Ectodermal cell (in vitro differentiated cells): ENCODE data around the gene KIF25.

Experiments
- H3K27ac ChIP-seq: 2 replicates; pipeline ENCODE4 v1.7.0; 2013; ENCODE audit warnings: mild to moderate bottlenecking, low read depth, low read length; ENCODE audit not compliant: insufficient read depth, poor library complexity, severe bottlenecking
- H3K27me3 ChIP-seq: 2 replicates; pipeline ENCODE4 v1.7.0; 2013; ENCODE audit warnings: mild to moderate bottlenecking, low read length; ENCODE audit not compliant: insufficient read depth, control insufficient read depth, poor library complexity, severe bottlenecking
- H3K36me3 ChIP-seq: one replicate; pipeline ENCODE4 v1.7.0; 2013; ENCODE audit warnings: low read length; ENCODE audit not compliant: control insufficient read depth, insufficient read depth
- H3K4me1 ChIP-seq: one replicate; pipeline ENCODE4 v1.7.0; 2013; ENCODE audit warnings: low read length; ENCODE audit not compliant: control insufficient read depth, insufficient read depth
- H3K4me3 ChIP-seq: 2 replicates; pipeline ENCODE4 v1.7.0; 2013; ENCODE audit warnings: low read depth, low read length, control low read depth; ENCODE audit not compliant: insufficient read depth
- H3K9me3 ChIP-seq: 2 replicates; pipeline ENCODE4 v1.7.0; 2013; ENCODE audit warnings: mild to moderate bottlenecking, low read length, moderate library complexity; ENCODE audit not compliant: control insufficient read depth
- WGBS, 2 experiments: methylation state at CpG; one replicate each; pipeline ENCODE4 v1.1.7; 2013; ENCODE audit warnings: missing lambda C conversion rate in 2 of 2; 5-methylcytosine and 5-hydroxymethylcytosine counted together

Gene KIF25

DNA sequence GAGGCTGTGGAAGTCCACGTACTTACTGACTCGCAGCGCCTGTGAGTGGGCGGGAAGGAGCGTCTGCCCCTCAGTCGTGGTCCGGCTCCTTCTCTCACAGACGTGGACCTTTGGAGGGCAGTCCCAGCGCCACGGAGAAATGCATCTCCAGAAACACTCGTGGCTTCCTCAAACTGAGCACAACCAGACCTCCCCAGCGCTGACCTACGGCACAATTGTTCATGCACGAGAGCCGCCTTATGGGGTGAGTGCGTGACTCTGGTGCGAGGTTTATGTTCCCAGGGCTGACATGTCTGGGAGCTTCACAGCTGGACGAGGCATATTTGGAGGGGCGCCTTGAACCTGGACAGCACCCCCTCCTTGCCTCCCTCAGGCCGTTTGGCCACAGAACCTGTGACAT, 51.8 kb downstream of the KIF25 start:
- H3K9me3 ChIP-seq, result no peaks in the 10 kb centered on the region
- WGBS, 2 experiments, result 96% methylated on average over 19 to 20 of the region's 20 CpGs
- no peak overlapping the region for H3K27ac ChIP-seq
- H3K36me3 ChIP-seq, result no peaks in the 10 kb centered on the region
- no peaks in the 10 kb centered on the region for H3K27me3 ChIP-seq
- no peaks in the 10 kb centered on the region for H3K4me1 ChIP-seq
- no peak overlapping the region for H3K4me3 ChIP-seq

DNA sequence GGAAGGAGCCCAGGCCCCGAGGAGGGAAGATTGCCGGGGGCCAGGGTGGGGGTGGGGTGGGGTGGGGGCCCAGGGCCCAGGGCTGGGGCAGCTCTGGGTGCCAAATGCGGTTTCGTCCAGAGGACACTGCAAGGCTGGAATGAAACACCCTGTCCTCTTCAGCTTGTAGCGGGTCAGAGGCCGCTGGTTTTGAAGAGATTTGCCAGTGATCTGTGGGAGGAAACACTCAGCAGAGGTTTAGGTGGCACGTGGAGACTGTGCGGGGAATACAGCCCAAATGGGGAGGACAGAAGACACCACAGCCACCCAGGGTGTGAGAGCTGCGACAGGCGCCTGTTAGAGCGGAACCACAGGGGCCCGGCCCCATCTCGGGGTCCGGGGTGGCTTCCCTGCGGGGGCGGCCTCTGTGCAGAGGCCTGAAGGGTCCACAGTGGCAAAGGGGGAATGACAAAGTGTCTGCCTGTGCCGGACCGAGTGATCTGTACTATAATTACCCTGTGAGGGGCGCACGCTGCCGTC, 52.3 kb downstream of the KIF25 start:
- H3K36me3 ChIP-seq, result no peaks in the 10 kb centered on the region
- H3K27me3 ChIP-seq, result no peaks in the 10 kb centered on the region
- H3K4me3 ChIP-seq, result no peak overlapping the region
- no peaks in the 10 kb centered on the region for H3K4me1 ChIP-seq
- 93 to 95% methylated on average over 20 to 21 of the region's 21 CpGs for WGBS, 2 experiments
- H3K27ac ChIP-seq, result no peak overlapping the region
- H3K9me3 ChIP-seq, result no peaks in the 10 kb centered on the region

DNA sequence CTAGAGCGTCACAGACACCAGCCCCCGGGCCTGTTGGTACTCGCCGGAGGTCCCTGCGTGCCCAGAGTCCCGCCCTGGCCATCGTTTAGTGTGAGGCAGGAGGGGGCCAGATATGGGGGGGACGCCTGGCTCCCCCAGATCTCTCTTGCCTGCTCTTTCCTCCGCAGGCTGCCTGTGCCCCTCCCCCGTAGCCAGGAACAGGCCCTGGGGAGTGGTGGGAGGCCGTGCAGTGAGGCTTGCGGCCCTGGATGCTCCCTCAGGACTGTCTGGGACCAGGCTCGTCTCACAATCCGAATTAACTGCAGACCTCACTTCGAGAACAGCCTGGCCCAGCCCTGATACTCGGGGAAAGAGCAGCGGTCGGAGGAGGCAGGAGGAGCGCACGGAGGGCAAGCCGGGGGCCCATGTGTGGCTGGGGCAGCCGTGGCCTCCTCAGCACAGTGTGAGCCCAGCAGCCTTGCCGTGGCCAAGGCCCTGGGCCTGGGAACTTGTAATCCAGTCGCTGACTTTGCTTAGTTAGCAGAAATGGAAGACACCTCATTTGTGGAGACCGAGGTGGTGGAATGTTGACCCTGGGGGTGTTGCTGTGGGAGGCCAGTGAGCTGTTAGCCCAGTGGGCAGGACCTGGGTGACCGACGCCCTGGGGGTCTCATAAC, 52.9 kb downstream of the KIF25 start:
- H3K4me3 ChIP-seq, result no peak overlapping the region
- no peaks in the 10 kb centered on the region for H3K36me3 ChIP-seq
- no peaks in the 10 kb centered on the region for H3K4me1 ChIP-seq
- no peaks in the 10 kb centered on the region for H3K9me3 ChIP-seq
- WGBS, 2 experiments, result 92 to 93% methylated on average over 27 of the region's 27 CpGs
- no peak overlapping the region for H3K27ac ChIP-seq
- H3K27me3 ChIP-seq, result no peaks in the 10 kb centered on the region

DNA sequence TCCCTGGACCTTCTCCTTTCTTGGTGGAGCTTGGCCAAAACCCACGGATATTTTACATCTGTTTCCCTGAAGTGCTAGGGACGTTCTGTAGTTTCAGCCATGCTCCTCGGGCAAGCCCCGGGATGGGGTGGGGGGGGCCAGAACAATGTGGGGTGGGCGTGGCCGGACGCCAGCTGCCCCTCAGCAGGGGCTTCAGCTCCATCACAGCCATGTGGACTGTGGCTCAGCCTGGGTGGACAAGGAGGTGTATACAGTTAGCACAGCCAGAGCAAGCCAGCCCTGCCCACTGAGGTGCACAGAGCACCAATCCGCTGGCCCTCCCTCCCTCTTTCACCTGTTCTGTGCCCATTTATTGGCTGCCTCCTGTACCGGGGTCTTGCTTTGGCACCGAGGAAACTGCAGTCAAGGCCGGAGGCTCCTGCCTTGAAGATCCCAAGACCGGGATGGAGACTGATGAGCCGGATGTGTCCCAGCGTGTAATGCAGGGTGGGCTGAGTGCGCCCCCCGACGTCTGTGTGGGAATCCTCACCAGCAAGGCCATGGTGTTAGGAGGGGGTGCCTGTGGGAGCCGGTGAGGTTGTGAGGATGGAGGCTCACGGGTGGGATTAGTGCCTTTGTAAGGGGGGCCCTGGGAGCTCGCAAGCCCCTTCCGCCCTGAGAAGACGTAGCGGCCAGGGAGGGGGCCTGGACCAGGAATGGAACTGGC, 53.6 kb downstream of the KIF25 start:
- no peaks in the 10 kb centered on the region for H3K27me3 ChIP-seq
- no peaks in the 10 kb centered on the region for H3K36me3 ChIP-seq
- H3K4me1 ChIP-seq, result no peaks in the 10 kb centered on the region
- no peaks in the 10 kb centered on the region for H3K9me3 ChIP-seq
- 81 to 86% methylated on average over 23 of the region's 23 CpGs for WGBS, 2 experiments
- no peak overlapping the region for H3K27ac ChIP-seq
- no peak overlapping the region for H3K4me3 ChIP-seq

DNA sequence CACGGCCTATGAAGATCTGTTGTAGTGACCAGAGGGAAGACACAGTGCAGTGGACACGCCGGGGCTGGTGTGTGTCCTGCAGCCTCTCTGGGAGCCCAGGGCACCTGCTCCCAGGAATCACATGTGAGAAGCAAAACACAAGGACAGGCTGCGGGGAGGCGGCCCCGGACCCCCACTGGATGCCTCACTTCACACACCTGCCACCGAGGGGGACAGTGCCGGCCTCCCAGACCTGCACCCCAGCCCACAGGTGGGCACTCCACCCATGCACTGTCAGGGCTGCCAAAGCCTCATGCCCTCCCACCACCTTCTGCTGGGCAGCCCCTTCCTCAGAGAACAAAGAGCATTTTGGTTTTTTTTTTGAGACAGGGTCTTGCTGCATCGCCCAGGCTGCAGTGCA, 54.2 kb downstream of the KIF25 start:
- no peak overlapping the region for H3K4me3 ChIP-seq
- H3K9me3 ChIP-seq, result no peaks in the 10 kb centered on the region
- H3K36me3 ChIP-seq, result no peaks in the 10 kb centered on the region
- H3K27ac ChIP-seq, result no peak overlapping the region
- no peaks in the 10 kb centered on the region for H3K4me1 ChIP-seq
- 95% methylated on average over 9 of the region's 9 CpGs for WGBS, 2 experiments
- no peaks in the 10 kb centered on the region for H3K27me3 ChIP-seq

DNA sequence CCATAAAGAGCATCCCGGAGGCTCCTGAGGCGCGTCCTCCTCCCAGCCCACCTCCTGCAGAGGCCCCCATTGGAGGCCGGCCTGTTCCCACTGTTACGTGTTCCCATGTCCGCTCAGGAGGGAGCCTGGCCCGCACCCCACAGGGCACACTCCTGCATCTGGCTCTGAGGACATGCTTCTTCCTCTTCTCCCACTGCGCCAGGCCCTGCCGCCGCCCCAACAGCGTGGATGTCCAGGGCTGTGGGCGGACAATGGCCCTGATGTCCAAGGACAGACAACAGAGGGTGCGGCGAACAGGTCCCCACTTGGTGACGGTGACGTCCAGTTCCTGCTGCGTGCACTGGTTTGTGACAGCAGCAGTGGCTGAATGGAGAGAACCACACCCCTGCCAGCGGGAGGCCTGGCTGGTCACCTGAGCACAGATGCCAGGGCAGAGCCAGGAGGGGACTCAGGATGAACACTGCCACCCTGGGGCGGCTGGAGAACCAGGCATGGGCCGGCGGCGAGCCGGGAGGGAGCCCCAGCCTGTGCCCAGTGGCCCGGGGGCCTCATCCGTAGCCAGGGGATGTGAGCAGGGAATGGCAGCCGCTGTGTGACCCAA, 54.9 kb downstream of the KIF25 start:
- H3K4me1 ChIP-seq, result no peaks in the 10 kb centered on the region
- H3K36me3 ChIP-seq, result no peaks in the 10 kb centered on the region
- H3K27ac ChIP-seq, result no peak overlapping the region
- no peaks in the 10 kb centered on the region for H3K27me3 ChIP-seq
- no peak overlapping the region for H3K4me3 ChIP-seq
- 92 to 94% methylated on average over 26 of the region's 26 CpGs for WGBS, 2 experiments
- H3K9me3 ChIP-seq, result no peaks in the 10 kb centered on the region

DNA sequence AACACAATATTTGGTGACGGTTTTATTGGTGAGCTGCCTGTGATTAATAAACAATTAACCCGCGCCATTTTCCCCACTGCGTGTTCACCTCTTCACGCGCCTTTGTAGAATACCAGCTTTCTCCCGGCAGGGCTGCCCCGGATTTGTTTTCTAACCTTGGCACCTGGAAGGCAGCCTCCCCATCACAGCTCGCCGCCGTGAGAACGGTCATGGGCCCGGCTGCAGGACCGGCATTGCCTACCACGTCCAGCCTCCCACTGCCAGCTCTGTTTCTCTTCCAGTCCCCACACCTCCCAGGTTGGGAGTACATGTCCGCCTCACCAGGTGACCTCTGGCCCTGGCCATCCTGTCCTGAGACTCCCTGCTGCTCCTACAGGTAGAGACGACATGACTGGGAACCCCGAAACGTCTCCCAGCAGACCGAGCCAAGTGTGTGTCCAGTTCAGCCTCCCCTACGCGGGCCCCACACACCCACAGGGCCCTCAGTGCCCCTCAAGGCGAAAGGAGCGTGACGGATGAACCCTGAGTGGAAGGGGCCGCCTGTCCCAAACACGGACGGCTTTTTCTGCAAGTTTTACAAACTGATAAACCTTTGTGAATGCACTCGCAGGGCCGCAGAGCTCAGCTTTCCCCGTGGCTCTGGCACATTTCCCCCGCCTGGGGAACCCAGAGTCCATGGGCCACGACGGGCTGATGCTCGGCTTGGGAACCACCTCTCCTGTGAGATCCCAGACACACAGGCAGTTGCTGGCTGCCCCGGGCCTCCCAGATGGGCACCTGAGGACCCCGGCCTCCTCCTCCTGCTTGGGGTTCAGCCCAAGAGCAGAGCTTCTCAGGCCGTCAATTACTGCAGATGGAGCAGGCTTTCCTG, 55.9 kb downstream of the KIF25 start:
- H3K9me3 ChIP-seq, result no peaks in the 10 kb centered on the region

DNA sequence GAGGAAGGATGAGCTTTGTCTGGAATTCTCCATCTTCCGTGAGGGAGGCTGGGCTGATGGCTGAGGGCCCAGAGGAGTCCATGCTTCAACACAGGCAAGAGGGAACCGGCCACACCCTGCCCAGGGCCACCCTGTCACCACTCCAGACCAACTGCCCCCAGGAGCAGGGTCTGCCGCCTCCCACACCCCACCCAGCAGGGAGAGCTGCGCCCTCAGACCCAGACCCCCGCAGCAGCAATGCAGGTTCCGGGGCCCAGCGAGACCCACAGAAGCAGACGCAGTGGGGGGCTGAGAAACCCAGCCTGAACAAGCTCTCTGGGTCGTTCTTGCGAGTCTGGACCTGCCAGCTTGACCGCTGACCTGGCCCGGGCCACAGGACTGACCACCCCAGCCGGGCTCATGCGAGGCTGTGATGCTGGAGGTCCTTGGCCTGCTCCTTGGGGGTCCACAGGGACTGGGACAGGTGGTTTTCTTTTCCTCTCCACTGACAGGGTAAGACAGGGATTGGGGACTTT, 56.5 kb downstream of the KIF25 start:
- H3K36me3 ChIP-seq, result no peaks in the 10 kb centered on the region
- no peaks in the 10 kb centered on the region for H3K4me1 ChIP-seq
- H3K9me3 ChIP-seq, result no peaks in the 10 kb centered on the region
- no peak overlapping the region for H3K4me3 ChIP-seq
- WGBS, 2 experiments, result 94% methylated on average over 14 of the region's 14 CpGs
- H3K27ac ChIP-seq, result no peak overlapping the region
- H3K27me3 ChIP-seq, result no peaks in the 10 kb centered on the region

More for the DNA sequence above, 55.9 kb downstream of the KIF25 start:
- Histone ChIP-seq H3K27ac (no peak overlapping the region), H3K4me1 (no peaks in the 10 kb centered on the region), H3K4me3 (no peak overlapping the region), H3K27me3 (no peaks in the 10 kb centered on the region), H3K36me3 (no peaks in the 10 kb centered on the region)
- WGBS, 2 experiments, result 93 to 94% methylated on average over 38 of the region's 38 CpGs

DNA sequence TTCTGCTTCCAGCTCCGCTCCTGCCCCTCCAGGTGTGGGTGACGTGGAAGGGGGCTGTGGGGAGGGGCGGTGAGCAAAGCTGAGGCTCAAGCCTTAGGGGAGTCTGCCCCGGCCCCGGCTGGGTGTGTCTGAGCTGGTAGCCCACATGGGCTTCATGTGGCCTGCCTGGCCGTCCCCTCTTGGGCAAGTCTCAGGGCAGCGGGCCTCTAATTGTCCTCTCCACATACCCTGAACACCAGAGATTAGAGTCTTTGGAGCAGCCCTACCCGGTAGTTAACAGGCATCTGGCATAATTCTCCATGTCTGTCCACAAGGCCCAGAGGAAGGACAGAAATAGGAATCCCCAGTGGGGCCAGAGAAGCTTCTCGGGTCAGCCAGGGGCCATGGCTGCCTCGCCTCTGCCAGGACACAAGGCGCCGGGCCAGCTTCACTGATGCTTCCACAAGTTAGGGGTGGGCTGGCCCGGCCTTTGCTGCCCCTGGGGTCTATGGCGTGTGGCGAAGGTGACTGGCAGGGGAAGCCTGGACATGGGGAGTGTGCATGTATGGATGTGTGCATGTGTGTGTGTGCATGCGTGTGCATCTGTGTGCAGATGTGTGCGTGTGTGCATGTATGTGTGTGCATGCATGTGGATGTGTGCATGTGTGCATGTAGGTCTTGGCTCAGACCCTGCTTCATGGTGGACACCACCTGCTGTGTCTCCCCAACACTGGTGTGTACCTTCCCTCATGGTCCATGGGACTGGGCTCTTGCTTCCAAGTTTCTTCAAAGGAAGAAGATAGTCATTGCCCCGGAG, 57.5 kb downstream of the KIF25 start:
- WGBS, 2 experiments, result 93 to 95% methylated on average over 18 of the region's 18 CpGs
- Histone ChIP-seq H3K4me3 (no peak overlapping the region), H3K4me1 (no peaks in the 10 kb centered on the region), H3K27ac (no peak overlapping the region), H3K36me3 (no peaks in the 10 kb centered on the region), H3K27me3 (no peaks in the 10 kb centered on the region), H3K9me3 (no peaks in the 10 kb centered on the region)
